Measurements from ENCODE around the gene SEMA4B.
A peak's percentile ranks its signal among the peaks of the same experiment; 100 is the strongest.

The SEMA4B gene

GRCh38 chr15:90207252-90207651, 6.1 kb downstream of the SEMA4B start:
- no peak for DNase-seq

- no peak for DNase-seq
Measured at GRCh38 chr15:90208356-90208755, 7.2 kb downstream of the SEMA4B start.

- DNase-seq = no peak
Measured at GRCh38 chr15:90209591-90209990, 8.5 kb downstream of the SEMA4B start.

GRCh38 chr15:90210593-90210992, 9.5 kb downstream of the SEMA4B start:
- no peak for DNase-seq

- DNase-seq = no peak
Measured at GRCh38 chr15:90211009-90211408, 9.9 kb downstream of the SEMA4B start.

- no peak for DNase-seq
Measured at GRCh38 chr15:90211440-90212143, 10.5 kb downstream of the SEMA4B start.

GRCh38 chr15:90212221-90213098, 11.3 kb downstream of the SEMA4B start:
- DNase-seq = no peak

- DNase-seq = no peak
Measured at GRCh38 chr15:90213122-90213817, 12.1 kb downstream of the SEMA4B start.

GRCh38 chr15:90213818-90214204, 12.7 kb downstream of the SEMA4B start:
- no peak for DNase-seq

- no peak for DNase-seq
Measured at GRCh38 chr15:90214553-90215196, 13.5 kb downstream of the SEMA4B start.

DNA sequence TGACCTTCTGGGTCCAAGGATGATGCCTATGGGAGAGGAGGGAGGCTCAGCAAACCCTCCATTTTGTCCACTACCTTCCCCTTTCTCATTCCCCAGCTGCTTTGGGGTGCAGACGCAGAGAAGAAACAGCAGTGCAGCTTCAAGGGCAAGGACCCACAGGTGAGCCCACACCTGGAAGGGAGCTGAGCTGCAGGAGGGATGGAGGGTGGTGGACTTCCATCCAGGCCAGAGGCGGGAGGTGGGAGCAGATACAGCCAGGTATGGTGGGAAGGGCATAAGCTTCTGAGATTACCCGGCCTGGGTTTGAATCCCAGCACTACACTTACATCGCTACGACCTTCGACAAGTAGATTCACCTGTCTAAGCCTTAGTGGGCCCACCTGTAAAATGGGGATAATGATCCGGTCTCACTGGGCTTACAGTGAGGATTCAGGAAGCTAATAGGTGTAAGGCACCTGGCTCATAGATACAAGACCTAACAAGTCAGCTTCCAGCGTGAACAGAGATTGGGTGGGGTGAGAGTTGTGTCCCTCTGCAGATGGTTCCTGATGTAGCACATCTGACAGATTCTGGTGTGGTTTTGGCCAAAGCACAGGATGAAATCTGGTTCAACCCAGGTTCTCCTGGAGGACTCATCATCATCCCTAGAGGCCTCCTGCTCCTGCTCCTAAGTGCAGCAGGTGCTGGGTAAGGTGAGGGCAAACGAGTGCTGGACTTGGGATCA, 16.7 kb downstream of the SEMA4B start:
- no peak for DNase-seq

DNA sequence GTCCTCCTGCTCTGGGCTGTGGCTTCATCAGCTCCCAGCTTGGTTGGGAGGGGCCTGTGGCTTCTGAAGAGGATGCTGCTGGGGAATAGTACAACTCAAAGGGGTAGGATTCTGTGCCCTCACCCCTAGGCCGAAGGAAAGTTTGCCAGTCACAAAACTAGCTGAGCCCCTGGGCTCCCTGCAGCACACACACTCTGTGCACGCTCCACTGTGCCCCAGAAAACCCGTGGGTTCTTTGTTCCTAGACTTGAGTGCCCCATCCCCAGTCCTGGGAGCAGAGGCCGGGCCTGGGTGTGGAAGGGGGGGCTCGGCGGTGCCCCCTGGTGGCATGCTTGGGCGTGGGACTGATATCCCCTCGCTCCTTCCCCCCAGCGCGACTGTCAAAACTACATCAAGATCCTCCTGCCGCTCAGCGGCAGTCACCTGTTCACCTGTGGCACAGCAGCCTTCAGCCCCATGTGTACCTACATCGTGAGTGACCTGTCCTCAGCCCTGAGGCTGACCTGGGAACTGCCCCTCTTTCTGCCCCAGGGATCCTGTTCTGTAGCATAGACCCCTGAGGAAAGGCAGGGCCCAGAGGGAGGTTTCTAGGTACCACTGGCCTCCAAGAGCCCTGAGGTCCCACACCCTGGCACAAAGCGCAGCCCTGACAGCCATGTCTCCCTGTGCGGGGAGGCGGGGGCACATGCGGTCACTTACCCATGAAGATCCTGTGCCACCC, 18.5 kb downstream of the SEMA4B start:
- DNase-seq = peak; percentile 78

- DNase-seq = peak; percentile 47
Measured at GRCh38 chr15:90221246-90221900, 20.2 kb downstream of the SEMA4B start.

DNA sequence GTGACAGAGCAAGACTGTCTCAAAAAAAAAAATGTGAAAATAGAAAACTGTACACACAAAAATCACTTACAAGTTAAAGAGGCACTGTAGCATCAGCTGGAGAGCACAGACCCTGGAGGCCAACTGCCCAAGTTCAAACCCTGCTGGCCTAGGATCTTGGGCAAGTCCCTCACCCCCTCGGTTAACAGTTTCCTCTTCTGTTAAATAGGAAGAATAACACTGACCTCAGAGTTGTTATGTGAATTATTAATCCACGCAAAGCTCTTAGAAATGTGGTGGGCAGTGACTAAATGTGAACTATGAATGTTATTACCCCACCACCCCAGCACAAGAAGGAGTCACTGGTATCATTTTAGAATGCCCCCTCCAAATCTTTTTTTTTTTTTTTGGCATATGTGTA, 21.4 kb downstream of the SEMA4B start:
- DNase-seq = no peak

- DNase-seq = no peak
Measured at GRCh38 chr15:90223441-90224165, 22.5 kb downstream of the SEMA4B start.

- DNase-seq = no peak
Measured at GRCh38 chr15:90225047-90225446, 23.9 kb downstream of the SEMA4B start.

- no peak for DNase-seq
Measured at GRCh38 chr15:90225504-90226234, 24.5 kb downstream of the SEMA4B start.

DNA sequence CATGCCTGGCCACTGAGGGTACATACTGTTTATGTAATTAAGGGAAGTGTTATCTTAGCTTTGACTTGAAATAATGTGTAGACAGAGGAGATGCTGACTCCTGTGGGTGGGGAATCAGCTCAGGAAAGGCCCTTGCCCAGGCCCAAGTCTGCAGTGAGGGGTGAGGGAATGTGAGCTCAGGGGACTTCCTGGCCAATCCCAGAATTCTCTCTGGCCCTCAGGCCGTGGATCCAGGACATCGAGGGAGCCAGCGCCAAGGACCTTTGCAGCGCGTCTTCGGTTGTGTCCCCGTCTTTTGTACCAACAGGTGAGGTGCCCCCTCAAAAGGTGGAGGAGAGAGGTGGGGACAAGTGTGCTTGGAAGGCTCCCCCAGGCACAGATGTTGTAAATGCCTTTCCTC, 26.2 kb downstream of the SEMA4B start:
- no peak for DNase-seq
